Adrenal gland (tissue), 5 donors: ENCODE results near the gene TADA3.

Experiments
- POLR2A ChIP-seq, 2 donors: fragments of 450-650 bp; IDR thresholded peaks; one replicate each; pipeline ENCODE4 v1.6.1; 2017; ENCODE audit warnings: antibody characterized with exemption in 2 of 2, mild to moderate bottlenecking in 2 of 2, moderate library complexity in 1 of 2
- TF ChIP-seq, protein P1 (sequence below), 6 experiments: fragments of 450-650 bp in 4 of 6; fragments of 200-600 bp in 2 of 6; sonication (generic) in 1 of 6; IDR thresholded peaks; 1 replicate in 5 of 6; 2 replicates in 1 of 6; pipeline versions ENCODE4 v1.5.1 to v1.8.0; 2016 to 2021; ENCODE audit warnings: antibody characterized with exemption in 6 of 6, mild to moderate bottlenecking in 2 of 6, moderate library complexity in 1 of 6
- donor health status: DM: no; HTN: no; CAD: no.

DNA sequence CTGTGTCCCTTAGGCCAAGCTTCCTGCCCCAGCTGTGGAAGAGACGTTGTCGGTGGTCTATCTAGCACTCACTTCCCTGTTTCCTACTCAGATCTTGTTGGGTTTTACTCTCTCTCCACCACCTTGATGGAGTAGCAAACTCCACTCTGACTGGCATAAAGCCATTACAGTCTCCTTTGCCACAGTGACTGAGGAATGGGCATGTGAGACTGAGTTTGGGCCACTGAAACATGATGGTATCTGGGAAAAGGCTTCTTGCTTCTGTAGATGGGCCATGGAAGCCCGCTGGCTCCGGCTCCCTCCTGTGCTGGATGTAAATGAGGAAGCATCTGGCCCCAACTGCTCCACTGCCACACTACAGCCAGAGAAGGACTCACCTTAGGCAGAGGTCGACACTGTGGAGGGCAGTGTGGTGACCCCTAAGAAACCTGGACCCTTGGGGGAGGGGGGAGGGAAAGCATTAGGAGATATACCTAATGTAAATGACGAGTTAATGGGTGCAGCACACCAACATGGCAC, 13.1 kb downstream of the TADA3 start:
- no peak for TF ChIP-seq POLR2A (IDR thresholded peaks at IDR 0.05)
- TF ChIP-seq, protein P1, sequence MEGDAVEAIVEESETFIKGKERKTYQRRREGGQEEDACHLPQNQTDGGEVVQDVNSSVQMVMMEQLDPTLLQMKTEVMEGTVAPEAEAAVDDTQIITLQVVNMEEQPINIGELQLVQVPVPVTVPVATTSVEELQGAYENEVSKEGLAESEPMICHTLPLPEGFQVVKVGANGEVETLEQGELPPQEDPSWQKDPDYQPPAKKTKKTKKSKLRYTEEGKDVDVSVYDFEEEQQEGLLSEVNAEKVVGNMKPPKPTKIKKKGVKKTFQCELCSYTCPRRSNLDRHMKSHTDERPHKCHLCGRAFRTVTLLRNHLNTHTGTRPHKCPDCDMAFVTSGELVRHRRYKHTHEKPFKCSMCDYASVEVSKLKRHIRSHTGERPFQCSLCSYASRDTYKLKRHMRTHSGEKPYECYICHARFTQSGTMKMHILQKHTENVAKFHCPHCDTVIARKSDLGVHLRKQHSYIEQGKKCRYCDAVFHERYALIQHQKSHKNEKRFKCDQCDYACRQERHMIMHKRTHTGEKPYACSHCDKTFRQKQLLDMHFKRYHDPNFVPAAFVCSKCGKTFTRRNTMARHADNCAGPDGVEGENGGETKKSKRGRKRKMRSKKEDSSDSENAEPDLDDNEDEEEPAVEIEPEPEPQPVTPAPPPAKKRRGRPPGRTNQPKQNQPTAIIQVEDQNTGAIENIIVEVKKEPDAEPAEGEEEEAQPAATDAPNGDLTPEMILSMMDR (IDR thresholded peaks at IDR 0.05), result no peak
